RWPE2 (cell line): ENCODE data around the gene CERS6.

Experiments used
- ATAC-seq: fragments of 200-7000 bp; cut with Tn5 transposase; 3 replicates; pipeline ENCODE4 v1.9.1; 2021; ENCODE audit warnings: low read depth
- DNase-seq: peaks from one replicate; pipeline ENCODE4 v3.0.0-alpha.2; 2020; ENCODE audit warnings: low spot score
- H3K27ac ChIP-seq: fragments of 450-650 bp; 2 replicates; pipeline ENCODE4 v1.5.1; 2017; ENCODE audit warnings: mild to moderate bottlenecking; ENCODE audit not compliant: poor library complexity, severe bottlenecking
- H3K27me3 ChIP-seq: fragments of 250-450 bp; sonication (Bioruptor Pico); 2 replicates; pipeline ENCODE4 v1.5.1; 2021; ENCODE audit warnings: mild to moderate bottlenecking, moderate library complexity; ENCODE audit not compliant: insufficient read depth, poor library complexity, severe bottlenecking
- H3K36me3 ChIP-seq: fragments of 250-450 bp; sonication (Bioruptor Pico); 2 replicates; pipeline ENCODE4 v1.5.1; 2020; ENCODE audit warnings: low read depth, mild to moderate bottlenecking, moderate library complexity
- H3K4me1 ChIP-seq: fragments of 250-450 bp; sonication (Bioruptor Pico); 2 replicates; pipeline ENCODE4 v1.5.1; 2021; ENCODE audit warnings: mild to moderate bottlenecking, moderate library complexity; ENCODE audit not compliant: insufficient read depth, poor library complexity, severe bottlenecking
- H3K4me3 ChIP-seq: fragments of 250-450 bp; sonication (Bioruptor Pico); 2 replicates; pipeline ENCODE4 v1.5.1; 2021; ENCODE audit warnings: mild to moderate bottlenecking, moderate library complexity; ENCODE audit not compliant: severe bottlenecking
- H3K9me3 ChIP-seq: fragments of 250-450 bp; sonication (Bioruptor Pico); 2 replicates; pipeline ENCODE4 v1.5.1; 2021; ENCODE audit warnings: mild to moderate bottlenecking, moderate library complexity; ENCODE audit not compliant: severe bottlenecking
- TF ChIP-seq, protein P1 (sequence below): fragments of 450-650 bp; IDR thresholded peaks from one replicate; pipeline ENCODE4 v1.5.1; 2017; ENCODE audit warnings: mild to moderate bottlenecking, moderate library complexity; ENCODE audit not compliant: poor library complexity, severe bottlenecking

Gene CERS6

DNA sequence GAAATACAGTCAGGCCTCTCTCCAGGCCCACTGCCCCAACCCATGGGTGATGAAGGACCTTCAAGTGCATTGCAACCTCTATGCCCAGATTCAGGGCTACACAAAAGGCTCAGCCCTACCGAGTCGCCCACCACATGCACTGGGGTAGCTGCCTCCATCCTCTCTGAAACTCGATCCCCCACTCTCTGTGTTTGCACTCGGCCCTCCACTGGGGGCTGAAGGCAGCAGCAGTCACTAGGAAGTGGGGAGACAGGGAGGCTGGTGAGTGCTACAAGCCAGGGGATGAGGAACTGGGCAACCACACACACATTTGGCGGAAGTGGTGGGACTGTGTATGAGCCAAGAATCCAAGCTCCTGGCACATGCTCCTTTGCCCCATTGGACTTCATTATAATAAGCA is 94.6 kb downstream of the CERS6 start:
- Histone ChIP-seq H3K4me3 (no peak overlapping the region), H3K9me3 (no peaks in the 10 kb centered on the region), H3K36me3 (no peaks in the 10 kb centered on the region; the same call in 1 of the 2 replicates), H3K27ac (no peak overlapping the region), H3K4me1 (peaks cover 8% of the 10 kb centered on the region), H3K27me3 (no peaks in the 10 kb centered on the region)
- ATAC-seq (no peak), DNase-seq (no peak)
- TF ChIP-seq, protein P1, sequence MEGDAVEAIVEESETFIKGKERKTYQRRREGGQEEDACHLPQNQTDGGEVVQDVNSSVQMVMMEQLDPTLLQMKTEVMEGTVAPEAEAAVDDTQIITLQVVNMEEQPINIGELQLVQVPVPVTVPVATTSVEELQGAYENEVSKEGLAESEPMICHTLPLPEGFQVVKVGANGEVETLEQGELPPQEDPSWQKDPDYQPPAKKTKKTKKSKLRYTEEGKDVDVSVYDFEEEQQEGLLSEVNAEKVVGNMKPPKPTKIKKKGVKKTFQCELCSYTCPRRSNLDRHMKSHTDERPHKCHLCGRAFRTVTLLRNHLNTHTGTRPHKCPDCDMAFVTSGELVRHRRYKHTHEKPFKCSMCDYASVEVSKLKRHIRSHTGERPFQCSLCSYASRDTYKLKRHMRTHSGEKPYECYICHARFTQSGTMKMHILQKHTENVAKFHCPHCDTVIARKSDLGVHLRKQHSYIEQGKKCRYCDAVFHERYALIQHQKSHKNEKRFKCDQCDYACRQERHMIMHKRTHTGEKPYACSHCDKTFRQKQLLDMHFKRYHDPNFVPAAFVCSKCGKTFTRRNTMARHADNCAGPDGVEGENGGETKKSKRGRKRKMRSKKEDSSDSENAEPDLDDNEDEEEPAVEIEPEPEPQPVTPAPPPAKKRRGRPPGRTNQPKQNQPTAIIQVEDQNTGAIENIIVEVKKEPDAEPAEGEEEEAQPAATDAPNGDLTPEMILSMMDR = no peak

- TF ChIP-seq, protein P1 = no peak
- H3K4me1 ChIP-seq = no peaks in the 10 kb centered on the region
- H3K4me3 ChIP-seq = no peak overlapping the region
- ATAC-seq = no peak
- no peaks in the 10 kb centered on the region for H3K9me3 ChIP-seq
- no peak overlapping the region for H3K27ac ChIP-seq
- H3K36me3 ChIP-seq = no peaks in the 10 kb centered on the region; the same call in 1 of the 2 replicates
- DNase-seq = no peak
- H3K27me3 ChIP-seq = no peaks in the 10 kb centered on the region
Observed at GRCh38 chr2:168552450-168552856, 96.4 kb downstream of the CERS6 start.

DNA sequence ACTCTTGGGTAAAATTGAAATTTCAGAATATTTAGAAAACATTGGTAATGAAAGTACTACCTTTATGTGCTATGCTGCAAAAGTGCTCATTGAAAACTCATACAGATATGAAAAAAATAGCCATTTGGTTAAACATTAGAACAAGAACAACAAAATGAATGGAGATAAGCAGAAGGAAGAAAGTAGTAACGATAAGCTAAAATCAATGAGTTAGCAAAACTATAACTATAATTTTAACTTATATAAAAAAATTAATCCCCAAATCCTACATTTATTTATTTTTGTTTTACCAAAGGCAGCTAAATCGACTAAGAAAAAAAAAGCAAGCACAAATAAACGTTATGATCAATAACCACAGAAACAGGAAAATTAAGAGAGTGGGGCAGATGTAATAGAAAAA is 99.2 kb downstream of the CERS6 start:
- Histone ChIP-seq H3K27me3 (no peaks in the 10 kb centered on the region), H3K9me3 (no peaks in the 10 kb centered on the region), H3K4me1 (peaks cover 3% of the 10 kb centered on the region), H3K36me3 (no peaks in the 10 kb centered on the region), H3K4me3 (no peak overlapping the region), H3K27ac (no peak overlapping the region)
- TF ChIP-seq, protein P1 = no peak
- no peak for ATAC-seq
- DNase-seq = no peak

DNA sequence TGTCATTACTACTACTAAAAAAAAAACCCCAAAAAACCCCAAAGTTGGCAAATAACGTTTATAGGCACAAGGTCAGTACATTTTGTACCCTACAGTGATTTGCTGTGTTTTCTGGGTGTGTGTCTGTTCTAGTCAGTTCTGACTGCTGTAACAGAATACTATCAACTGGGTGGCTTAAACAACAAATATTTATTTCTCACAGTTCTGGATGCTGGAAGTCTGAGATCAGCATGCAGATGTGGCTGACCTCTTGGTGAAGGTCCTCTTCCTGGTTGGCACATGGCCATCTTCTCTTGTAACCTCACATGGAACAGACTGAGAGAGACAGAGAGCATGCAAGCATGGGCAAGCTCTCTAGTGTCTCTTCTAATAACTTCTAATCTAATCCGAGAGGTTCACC is 103.1 kb downstream of the CERS6 start:
- no peaks in the 10 kb centered on the region for H3K27me3 ChIP-seq
- H3K9me3 ChIP-seq = no peaks in the 10 kb centered on the region
- H3K36me3 ChIP-seq = peaks cover 4% of the 10 kb centered on the region; the same call in 1 of the 2 replicates
- H3K27ac ChIP-seq = peak overlapping the region; percentile 5
- H3K4me3 ChIP-seq = no peak overlapping the region
- TF ChIP-seq, protein P1 = no peak
- peaks cover 3% of the 10 kb centered on the region for H3K4me1 ChIP-seq
- DNase-seq = no peak
- peak; percentile 68 for ATAC-seq

- Histone ChIP-seq H3K27ac (no peak overlapping the region), H3K36me3 (peaks cover 4% of the 10 kb centered on the region; the same call in 1 of the 2 replicates), H3K9me3 (no peaks in the 10 kb centered on the region), H3K4me1 (peaks cover 17% of the 10 kb centered on the region), H3K27me3 (no peaks in the 10 kb centered on the region), H3K4me3 (no peak overlapping the region)
- DNase-seq (no peak), ATAC-seq (no peak)
- TF ChIP-seq, protein P1 = no peak
Observed at GRCh38 chr2:168560817-168561499, 104.9 kb downstream of the CERS6 start.
